GM19023 (cell line): ENCODE measurements around the gene CTRB1.
A peak's percentile ranks its signal among the peaks of the same experiment; 100 is the strongest.
"Not testable (repeated sequence)": the region's sequence is repeated elsewhere in the genome, so short reads cannot be mapped to it uniquely, and the experiment has no call there.

Experiments
- ATAC-seq: cut with Tn5 transposase; IDR thresholded peaks from one replicate; pipeline ENCODE4 v1.9.1; 2021; ENCODE audit warnings: mild to moderate bottlenecking, moderate library complexity; ENCODE audit not compliant: unreplicated experiment

CTRB1 gene

DNA sequence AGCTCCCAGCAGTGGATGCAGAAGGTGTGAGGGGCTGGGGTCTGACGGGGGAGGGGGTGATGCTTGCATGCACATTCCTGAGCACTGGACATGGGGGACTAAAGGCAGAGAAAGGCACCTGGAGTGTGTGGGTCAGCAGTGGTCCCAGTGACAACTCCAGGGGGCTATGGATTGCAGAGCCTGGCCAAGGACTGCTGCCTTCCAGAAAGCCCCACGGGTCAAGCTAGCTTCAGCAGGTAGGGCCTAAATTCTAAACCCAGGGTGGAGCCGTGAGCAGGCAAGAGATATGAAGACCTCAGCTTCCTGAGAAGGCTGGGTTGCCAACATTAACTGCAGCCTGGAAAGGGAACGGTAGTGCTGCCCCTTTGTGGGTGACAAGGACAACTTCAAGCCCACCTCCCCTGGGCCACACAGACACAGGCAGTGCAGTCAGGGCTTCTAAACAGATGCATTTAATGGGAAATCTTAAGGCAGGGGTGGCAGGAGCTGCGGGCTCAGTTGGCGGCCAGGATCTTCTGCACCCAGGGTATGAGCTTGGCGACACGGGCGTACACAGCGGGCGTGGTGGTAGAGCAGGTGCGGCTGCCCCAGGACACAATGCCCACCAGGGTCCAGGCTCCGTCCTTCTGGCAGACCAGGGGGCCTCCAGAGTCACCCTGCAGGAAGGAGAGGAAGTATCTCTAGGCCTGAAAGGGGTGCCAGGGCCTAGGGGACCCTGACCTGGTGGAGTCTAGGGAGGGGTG lies 14.9 kb upstream of the CTRB1 start:
- ATAC-seq = no peak

DNA sequence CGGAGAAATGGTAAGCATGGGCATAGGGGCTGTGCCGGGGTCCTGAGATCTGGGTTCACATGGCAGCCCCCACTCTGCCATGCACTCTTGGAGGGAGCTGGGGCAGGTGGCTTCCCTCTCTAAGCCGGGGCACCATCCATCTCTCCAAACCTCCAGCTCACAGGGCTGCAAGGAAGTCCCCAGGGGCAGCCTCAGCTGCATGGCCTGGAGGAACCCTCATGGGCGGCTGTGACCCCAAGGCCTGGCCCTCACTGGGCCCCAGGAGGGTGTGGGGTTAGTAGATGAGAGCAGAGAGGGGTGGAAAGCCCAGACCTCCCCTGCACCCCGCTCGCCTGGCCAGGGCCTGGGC lies 14.4 kb upstream of the CTRB1 start:
- ATAC-seq = no peak

DNA sequence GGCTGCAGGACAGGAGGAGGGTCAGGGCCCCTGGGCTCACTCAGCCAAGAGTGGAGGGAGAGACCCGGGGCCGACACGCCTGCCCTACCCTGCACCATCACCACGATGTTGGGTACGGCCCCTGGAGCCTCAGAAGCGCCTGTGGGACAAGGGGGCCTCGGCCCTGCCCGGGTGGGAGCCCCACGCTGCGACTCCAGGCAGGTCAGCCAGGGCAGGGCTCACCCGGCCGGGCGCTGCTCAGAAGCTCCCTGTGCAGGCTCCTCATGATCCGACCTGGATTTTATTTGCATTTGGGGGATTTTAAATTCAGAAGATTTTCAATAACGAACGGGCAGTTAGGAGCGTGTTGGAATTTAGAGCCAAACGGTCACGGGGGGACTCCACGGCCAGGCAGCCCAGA lies 13.9 kb upstream of the CTRB1 start:
- ATAC-seq = not testable (repeated sequence)

DNA sequence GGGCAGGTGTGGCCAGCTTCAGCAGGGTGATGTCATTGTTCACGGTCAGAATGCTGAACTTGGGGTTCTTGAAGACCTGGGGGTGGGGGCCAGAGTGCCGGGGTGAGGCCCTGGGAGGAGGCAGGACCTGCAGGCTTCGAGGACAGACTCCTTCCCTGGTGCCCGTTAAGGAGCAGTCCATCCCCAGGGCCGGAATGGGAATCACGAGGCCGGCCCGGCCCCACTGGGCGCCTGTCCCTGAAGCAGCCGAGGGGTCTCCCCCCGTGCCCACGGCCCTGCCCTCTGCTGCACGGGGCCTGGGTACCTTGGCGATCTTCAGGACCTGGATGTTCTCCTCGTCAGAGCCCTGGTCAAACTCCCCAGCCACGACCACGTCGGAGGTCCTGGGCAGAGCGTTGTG lies 13.3 kb upstream of the CTRB1 start:
- ATAC-seq = not testable (repeated sequence)

DNA sequence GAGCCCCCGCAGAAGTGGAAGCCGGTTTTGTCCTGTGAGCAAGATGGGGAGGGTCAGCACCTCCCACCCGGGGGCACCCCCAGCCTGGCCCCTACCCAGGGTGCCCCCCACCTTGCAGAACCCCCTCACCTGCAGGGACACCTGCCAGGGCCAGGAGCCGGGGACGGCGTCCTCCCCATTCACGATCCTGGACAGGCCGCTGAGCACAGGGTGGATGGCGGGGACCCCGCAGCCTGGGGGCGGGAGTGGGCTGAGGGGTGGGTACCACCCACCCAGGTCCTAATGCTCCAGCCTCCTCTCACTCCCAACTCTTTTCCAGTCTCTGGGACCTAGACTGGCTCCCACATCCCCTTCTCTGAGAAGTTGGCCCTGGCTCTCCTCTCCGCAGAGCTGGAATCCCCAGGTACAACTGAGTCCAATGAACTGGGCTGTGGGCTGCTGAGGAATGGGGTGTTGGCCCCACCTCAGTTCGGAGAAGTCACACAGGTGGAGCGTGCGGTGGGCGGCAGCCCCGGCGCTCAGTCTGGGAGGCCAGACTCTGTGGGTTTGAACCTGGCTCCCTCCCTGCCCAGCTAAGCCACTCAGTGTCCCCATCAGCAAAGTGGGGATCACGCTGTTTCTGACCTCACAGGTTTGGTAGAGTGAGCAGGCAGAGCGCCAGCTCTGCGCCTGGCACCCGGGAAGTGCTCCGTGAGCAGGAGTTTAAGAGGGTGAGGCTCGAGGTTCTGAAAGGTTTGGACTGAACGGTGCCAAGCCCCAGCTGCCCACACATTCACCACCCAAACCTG lies 12.6 kb upstream of the CTRB1 start:
- ATAC-seq = peak; percentile 24

DNA sequence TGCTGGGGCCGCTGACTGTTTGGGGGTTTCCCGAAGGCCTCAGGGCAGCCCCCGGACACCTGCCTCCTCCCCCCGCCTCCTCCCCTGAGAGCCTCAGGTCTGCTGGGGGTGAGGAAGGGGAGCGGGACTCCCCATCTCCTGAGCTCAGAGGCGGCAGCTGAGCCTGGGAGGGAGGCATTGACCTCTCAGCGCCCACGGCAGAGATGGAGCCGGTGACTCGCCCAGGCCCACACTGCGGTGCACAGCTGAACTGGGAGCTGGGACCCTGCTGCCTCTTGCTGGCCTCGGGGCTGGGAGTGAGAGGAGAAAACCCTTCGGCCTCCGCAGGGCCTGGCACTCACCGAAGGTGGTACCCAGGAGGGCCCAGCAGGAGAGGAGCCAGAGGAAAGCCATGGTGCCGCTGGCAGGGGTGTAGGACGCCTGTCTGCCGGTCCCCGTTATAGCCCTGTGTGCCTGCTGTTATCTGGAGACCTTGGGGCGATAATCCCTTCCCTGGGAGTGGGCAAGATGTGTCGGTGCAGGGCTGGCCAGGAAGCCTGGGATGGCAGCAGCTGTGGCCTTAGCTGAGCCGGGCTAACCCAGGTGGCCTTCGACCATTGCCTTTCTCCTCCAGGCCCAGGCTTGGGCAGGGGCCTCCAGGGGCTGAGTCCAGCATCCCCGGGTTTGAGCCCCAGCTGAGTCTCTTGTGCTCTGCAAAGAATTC lies 11.9 kb upstream of the CTRB1 start, which contains the start of gene CTRB2:
CTRB2 (minus strand) TSS at position 413 of the 703 bp plus-strand sequence; CDS start at position 393, 20 bp downstream.
- ATAC-seq = peak; percentile 48

DNA sequence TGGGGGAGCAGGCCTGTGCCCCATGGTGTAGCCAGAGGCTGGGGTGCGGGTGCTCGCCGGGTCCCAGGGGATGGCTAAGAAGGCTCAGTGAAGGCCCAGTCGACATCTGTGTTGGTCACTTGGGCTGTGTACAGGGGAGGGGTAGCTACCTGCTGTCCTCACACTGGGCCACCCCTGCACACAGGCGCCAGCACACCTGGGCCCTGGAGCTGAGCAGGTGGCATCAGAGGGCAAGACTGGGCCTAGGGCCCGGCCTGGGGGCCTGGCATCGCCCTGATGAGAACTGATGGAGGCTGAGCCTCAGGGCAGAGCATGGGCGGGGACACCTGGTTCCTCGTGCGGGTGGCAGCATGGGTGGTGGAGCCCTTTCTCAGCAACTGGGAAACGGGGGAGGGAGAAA lies 11.0 kb upstream of the CTRB1 start:
- ATAC-seq = no peak

DNA sequence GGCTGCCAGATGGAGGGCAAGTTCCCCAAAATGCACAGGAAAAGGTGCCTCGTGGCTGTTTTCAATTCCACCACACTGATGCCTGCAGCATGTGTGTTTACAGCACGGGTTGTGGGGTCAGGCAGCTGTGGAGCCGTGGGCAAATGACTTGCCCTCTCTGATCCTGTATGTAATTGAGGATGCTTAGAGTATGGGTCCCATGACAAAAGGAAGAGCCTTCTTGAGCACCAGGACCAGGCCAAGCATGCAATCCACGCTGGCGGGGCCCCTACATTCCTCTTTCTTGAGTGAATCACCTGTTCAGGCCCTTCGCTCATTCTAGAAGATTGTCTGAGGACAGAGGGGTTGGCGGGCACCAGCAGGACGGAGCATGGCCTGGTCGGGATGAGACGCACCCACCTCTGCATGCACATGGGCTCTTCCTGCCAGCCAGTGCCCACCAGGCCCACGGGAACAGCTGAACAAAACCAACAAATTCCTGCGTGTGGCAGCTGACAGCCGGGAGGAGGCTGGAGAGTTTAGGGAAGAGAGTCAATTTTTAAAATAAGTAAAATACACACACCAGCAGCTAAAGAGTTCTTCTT lies 10.5 kb upstream of the CTRB1 start:
- ATAC-seq = no peak

DNA sequence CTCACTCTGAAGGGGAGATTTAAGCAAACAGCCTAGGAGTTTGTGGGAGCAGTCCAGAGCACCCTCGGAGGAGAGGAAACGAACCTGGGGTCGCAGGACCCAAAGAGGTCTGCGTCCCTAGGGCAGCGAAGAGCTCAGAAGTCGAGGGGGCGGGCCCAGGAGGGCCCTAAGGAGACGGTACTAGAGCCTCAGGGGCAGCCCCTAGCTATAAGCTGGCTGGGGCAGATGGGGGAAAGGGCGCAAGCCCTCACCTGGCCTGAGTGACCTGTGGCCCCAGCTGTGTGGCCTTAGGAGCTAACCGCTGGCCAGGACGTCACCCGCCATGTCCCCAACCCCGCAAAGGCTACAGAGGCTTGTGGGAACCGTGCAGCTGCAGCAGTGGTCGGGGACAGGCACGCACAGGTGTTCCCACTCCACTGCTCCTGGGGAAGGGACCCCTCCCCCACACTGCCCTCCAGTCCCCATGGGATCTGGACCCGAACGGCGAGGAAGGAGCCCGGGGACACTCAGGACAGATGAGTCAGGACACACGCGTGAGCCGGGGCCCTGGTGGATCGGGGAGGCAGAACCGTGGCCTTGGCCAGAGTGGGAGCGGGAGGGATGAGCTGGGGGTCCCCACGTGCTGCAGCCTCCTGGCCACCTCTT lies 9.8 kb upstream of the CTRB1 start:
- no peak for ATAC-seq

DNA sequence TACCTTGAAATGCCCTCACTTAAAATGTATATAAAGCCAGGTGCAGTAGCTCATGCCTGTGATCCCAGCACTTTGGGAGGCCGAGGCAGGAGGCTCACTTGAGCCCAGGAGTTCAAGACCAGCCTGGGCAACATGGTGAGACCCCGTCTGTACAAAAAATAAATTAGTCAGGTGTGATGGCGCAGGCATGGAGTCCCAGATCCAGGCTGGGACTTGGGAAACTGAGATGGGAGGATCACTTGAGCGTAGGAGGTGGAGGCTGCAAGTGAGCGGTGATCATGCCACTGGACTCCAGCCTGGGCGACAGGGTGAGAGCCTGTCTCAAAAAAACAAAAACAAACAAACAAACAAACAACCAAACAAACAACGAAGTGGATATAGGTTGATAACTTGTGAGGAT lies 9.3 kb upstream of the CTRB1 start:
- ATAC-seq = not testable (repeated sequence)

DNA sequence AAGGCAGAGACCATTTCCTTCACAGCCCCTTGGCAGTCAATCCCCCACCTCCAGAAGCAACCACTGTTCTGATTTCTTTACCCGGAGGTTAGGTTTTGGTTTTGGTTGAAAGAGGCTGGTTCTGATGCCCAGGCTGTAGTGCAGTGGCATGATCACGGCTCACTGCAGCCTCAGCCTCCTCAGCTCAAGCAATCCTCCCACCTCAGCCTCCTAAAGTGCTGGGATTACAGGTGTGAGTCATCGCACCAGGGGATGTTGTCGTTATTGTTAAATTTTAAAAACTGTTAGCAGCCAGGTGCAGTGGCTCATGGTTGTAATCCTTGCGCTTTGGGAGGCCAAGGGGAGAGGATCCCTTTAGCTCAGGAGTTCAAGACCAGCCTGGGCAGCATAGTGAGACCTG lies 8.8 kb upstream of the CTRB1 start:
- ATAC-seq = no peak

DNA sequence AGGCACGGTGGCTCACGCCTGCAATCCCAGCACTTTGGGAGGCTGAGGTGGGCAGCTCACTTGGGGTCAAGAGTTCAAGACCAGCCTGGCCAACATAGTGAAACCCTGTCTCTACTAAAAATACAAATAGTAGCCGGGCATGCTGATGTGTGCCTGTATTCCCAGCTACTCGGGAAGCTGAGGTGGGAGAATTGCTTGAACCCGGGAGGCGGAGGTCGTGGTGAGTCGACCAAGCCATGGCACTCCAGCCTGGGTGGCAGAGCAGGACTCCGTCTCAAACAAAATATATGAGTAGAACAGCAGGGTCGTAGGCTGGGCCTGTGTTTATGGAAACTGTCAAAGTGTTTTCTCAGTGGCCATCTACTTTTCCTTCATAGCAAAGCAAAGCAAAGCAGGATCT lies 7.5 kb upstream of the CTRB1 start:
- ATAC-seq = not testable (repeated sequence)

DNA sequence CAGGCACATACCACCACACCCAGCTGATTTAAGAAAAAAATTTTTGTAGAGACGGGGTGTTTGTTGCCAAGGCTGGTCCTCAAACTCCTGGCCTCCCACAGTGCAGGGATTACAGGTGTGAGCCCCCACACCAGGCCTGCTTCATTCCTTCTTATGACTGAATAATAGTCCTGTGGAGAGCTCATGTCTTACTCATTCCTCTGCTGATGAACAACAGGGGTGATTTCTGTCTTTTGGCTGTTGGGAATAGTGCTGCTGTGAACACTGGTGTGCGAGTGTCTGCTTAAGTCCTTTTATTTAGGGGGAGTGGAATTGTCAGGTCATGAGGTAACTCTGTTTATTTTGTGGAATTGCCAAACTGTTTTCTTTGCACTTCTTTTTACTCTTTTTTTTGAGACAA lies 2.7 kb upstream of the CTRB1 start:
- no peak for ATAC-seq

DNA sequence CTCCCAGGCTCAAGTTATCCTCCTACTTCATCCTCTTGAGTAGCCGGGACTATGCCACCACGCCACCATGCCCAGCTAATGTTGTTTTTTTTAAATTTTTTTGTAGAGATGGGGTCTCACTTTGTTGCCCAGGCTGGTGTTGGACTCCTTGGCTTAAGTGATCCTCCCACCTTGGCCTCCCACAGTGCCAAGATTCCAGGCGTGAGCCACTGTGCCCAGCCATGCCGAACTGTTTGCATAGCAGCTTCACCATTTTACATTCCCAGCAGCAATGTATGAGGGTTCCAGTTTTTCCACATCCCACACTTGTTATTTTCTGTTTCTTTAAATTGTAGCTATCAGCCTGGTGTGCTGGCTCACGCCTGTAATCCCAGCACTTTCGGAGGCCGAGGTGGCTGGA lies 2.2 kb upstream of the CTRB1 start:
- no peak for ATAC-seq

DNA sequence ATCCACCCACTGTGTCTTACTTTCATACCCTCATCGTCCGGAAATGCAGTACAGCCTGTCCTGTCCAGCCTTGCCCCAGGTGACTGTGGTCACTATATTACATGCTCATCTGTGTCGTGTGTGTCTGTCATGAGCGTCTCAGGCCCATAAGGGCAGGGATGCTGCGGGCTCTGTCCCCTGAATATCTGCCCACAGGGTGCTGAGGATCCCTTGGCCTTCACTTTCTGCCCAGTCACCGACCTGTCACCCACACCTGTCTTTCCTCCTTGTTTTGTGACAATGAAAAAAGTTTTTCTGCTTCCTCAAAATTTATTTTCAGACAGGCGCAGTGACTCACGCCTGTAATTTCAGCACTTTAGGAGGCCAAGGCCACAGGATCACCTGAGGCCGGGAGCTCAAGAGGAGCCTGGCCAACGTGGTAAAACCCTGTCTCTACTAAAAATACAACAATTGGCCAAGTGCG lies 1.4 kb upstream of the CTRB1 start:
- ATAC-seq = no peak

DNA sequence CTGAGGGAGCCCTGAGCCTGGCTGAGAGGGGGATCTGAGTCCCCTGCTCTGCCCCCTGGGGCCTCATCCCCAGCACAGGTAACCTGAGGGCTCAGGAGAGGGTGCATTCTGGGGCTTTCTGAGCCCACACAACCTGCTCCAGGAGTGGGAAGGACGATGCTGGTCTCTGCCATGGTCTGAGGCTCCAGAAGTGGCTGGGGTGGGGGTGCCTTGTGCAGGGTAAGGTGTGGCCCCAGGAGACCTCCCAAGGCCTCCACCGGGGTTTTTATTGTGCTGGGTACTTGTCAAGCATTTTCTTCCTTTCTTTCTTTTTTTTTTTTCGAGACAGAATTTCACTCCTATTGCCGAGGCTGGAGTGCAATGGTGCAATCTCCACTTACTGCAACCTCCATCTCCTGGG lies 300 bp downstream of the CTRB1 start:
- ATAC-seq = no peak

DNA sequence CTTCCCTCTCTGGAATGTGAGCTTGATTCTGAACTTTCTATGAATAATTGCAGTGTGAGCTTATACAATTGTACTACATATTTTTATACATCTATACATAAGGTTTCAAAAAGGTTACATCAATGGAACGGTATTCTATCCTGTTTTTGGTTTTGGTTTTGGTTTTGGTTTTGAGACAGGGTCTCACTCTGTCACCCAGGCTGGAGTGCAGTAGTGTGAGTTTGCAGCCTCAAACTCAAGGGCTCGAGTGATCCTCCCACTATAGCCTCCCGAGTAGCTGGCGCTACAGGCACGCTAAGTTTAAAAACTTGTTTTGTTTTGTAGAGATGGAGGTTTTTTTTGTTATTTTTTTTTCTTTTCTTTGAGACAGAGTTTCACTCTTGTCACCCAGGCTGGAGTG lies 1.1 kb downstream of the CTRB1 start:
- peak; percentile 59 for ATAC-seq

DNA sequence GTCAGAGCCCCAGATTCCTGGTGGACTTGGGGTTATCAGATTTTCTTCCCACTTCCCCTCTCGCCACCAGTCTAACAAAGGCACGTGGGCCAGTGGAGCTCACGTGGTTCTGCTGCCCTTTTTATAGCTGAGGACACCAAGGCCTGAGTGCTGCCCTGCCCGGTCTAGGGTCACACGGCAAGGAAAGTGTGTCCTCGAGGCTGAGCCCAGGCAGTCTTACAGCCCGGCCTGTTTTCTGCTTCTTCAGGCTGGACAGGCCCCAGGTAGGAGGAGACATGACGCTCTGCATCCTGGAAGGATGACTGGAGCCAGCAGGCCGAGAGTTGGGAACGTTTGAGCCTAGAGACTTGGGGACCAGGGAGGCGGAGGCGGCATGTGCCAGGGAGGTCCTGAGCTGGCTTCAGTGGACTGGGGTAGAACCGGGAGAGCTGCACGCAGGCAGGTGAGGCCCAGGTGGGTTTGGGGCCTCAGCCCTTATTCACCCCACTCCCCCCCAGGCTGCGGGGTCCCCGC lies 3.5 kb downstream of the CTRB1 start:
- ATAC-seq = no peak

DNA sequence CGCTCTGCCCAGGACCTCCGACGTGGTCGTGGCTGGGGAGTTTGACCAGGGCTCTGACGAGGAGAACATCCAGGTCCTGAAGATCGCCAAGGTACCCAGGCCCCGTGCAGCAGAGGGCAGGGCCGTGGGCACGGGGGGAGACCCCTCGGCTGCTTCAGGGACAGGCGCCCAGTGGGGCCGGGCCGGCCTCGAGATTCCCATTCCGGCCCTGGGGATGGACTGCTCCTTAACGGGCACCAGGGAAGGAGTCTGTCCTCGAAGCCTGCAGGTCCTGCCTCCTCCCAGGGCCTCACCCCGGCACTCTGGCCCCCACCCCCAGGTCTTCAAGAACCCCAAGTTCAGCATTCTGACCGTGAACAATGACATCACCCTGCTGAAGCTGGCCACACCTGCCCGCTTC lies 4.3 kb downstream of the CTRB1 start:
- ATAC-seq = not testable (repeated sequence)

DNA sequence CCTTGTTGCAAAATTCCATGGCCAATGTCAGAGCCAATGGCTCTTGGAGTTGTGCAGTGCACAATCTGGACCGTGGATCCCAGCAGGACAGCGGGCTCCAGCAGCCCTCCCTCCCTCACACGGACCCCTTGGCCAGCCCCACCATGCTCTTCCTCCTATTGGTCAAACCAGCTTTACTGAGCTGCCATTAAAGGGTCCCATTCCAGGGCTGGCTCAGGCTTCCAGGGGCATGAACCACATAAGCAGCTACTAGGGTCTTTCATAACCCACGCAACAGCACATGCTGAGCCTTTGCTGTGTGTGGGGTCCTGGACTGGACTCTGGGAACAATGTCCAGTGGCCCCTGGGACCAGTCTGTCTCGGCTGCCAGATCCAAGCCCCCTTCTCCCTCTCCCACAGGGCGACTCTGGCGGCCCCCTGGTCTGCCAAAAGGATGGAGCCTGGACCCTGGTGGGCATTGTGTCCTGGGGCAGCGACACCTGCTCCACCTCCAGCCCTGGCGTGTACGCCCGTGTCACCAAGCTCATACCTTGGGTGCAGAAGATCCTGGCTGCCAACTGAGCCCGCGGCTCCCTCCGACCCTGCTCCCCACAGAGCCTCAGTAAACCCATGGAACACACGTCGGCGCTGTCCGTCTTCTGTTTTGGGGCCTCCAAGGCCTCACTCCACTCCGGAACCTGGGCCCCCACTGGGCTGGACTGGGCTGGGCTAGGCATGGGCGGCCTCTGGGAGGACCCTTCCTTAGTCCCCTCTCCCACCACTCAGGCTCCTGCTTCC lies 5.7 kb downstream of the CTRB1 start:
- ATAC-seq = no peak
